Activated CD8-positive, alpha-beta T cell treated with anti-CD3 and anti-CD28 coated beads for 36 hours (primary cell): ENCODE data around the gene TEDC1. TPM values are rescaled to one million over a fixed set of nuclear protein-coding genes. Genes with fewer than 3 reads are reported as not detected.

Experiments
- ATAC-seq: fragments of 200-7000 bp; cut with Tn5 transposase; one replicate; pipeline ENCODE4 v1.10.0; 2021; ENCODE audit warnings: mild to moderate bottlenecking, moderate library complexity
- CTCF ChIA-PET: fragments of 350-600 bp; sonication (Branson Sonifier 250); formaldehyde crosslinking; loops from one replicate; lab custom pipeline; 2021; ENCODE audit warnings: antibody characterized with exemption; lab: Charles Lee
- POLR2A ChIA-PET: fragments of 350-600 bp; sonication (Branson Sonifier 250); formaldehyde crosslinking; loops from one replicate; lab custom pipeline; 2021; ENCODE audit warnings: antibody characterized with exemption; lab: Charles Lee
- DNase-seq: peaks from one replicate; pipeline ENCODE4 v3.0.0-alpha.2; 2020
- H3K27ac Mint-ChIP-seq: one replicate; pipeline ENCODE4 v1.8.0; 2021; ENCODE audit warnings: mild to moderate bottlenecking, mixed read lengths
- H3K27me3 Mint-ChIP-seq: one replicate; pipeline ENCODE4 v1.8.0; 2021; ENCODE audit warnings: mixed read lengths
- H3K36me3 Mint-ChIP-seq: one replicate; pipeline ENCODE4 v1.8.0; 2021; ENCODE audit warnings: low read depth, mixed read lengths
- H3K4me1 Mint-ChIP-seq: one replicate; pipeline ENCODE4 v1.8.0; 2021; ENCODE audit warnings: low read depth, mixed read lengths
- H3K4me3 Mint-ChIP-seq: one replicate; pipeline ENCODE4 v1.8.0; 2021; ENCODE audit warnings: mild to moderate bottlenecking, moderate library complexity, mixed read lengths
- H3K9me3 Mint-ChIP-seq: one replicate; pipeline ENCODE4 v1.8.0; 2021; ENCODE audit warnings: mixed read lengths
- intact Hi-C: fragments of 100-400 bp; cut with micrococcal nuclease; formaldehyde crosslinking; loops from one replicate; pipeline ENCODE4 v1.10.0; 2022
- total RNA-seq, 2 experiments: library from RNA; stranded (reverse); gene quantifications; one replicate each; pipeline ENCODE4 v1.2.3, GENCODE V29; 2021
- TF ChIP-seq, protein P1 (sequence below): fragments of 200-600 bp; IDR thresholded peaks from one replicate; pipeline ENCODE4 v1.8.0; 2022; ENCODE audit warnings: antibody characterized with exemption, mild to moderate bottlenecking

Gene TEDC1
- total RNA-seq, 2 experiments from 2014 or later, result 30.1 to 31.1 TPM

DNA sequence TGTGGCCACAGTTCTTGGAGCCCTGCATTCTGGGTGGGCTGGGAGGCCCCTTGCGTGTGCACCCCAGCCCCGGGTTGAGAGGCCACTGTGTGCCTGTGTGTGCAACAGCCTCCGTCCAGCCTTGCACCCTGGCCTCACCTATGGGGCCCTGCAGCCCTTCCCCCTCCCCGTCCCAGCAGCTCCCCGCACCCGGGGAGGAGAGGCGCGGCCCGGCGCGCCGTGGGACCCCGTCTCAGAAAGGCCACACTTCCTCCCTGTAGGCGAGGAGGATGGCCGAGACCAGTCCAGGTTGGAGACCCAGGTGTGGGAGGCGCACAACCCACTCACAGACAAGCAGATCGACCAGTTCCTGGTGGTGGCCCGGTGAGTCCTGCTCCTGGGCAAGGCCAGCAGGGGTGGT lies 33.0 kb upstream of the TEDC1 start:
- intact Hi-C loops, result no loop called here
- TF ChIP-seq, protein P1, sequence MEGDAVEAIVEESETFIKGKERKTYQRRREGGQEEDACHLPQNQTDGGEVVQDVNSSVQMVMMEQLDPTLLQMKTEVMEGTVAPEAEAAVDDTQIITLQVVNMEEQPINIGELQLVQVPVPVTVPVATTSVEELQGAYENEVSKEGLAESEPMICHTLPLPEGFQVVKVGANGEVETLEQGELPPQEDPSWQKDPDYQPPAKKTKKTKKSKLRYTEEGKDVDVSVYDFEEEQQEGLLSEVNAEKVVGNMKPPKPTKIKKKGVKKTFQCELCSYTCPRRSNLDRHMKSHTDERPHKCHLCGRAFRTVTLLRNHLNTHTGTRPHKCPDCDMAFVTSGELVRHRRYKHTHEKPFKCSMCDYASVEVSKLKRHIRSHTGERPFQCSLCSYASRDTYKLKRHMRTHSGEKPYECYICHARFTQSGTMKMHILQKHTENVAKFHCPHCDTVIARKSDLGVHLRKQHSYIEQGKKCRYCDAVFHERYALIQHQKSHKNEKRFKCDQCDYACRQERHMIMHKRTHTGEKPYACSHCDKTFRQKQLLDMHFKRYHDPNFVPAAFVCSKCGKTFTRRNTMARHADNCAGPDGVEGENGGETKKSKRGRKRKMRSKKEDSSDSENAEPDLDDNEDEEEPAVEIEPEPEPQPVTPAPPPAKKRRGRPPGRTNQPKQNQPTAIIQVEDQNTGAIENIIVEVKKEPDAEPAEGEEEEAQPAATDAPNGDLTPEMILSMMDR, result no peak
- no peak for ATAC-seq
- Mint-ChIP-seq H3K9me3 (no peaks in the 10 kb centered on the region), H3K4me3 (no peak overlapping the region), H3K36me3 (peaks cover 12% of the 10 kb centered on the region), H3K4me1 (peaks cover 2% of the 10 kb centered on the region), H3K27me3 (no peaks in the 10 kb centered on the region), H3K27ac (no peak overlapping the region)
- no peak for DNase-seq
- ChIA-PET CTCF (interaction anchor here (1.6 kb wide), 1 partner anchor 23 kb away, joined by 4 read pairs; no protein-coding TSS in a partner anchor), POLR2A (no interaction called here)

DNA sequence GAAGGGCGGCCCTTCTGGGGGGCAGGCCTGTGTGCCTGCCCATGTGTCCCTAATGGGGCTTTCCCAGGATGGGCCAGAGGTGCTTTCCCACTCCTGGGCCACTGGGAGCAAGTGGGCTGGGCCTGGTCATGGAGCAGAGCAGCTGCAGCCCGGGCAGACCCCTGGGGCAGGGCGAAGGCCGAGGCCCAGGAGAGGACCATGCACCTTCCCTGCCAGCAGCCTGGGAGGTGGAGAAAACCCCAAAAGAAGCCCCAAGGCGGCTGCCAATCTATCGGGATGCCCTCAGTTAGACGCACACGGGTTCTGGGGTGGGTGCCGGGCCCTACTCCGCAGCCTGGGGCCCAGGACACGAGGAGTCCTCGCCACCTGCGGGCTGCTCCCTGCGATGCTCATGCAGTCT lies 32.5 kb upstream of the TEDC1 start:
- H3K9me3 Mint-ChIP-seq, result no peaks in the 10 kb centered on the region
- intact Hi-C loops, result no loop called here
- H3K4me3 Mint-ChIP-seq, result no peak overlapping the region
- ChIA-PET CTCF (no interaction called here), POLR2A (no interaction called here)
- peaks cover 2% of the 10 kb centered on the region for H3K4me1 Mint-ChIP-seq
- H3K27me3 Mint-ChIP-seq, result no peaks in the 10 kb centered on the region
- no peak overlapping the region for H3K27ac Mint-ChIP-seq
- TF ChIP-seq, protein P1, result no peak
- ATAC-seq (no peak), DNase-seq (no peak)
- peaks cover 10% of the 10 kb centered on the region for H3K36me3 Mint-ChIP-seq

DNA sequence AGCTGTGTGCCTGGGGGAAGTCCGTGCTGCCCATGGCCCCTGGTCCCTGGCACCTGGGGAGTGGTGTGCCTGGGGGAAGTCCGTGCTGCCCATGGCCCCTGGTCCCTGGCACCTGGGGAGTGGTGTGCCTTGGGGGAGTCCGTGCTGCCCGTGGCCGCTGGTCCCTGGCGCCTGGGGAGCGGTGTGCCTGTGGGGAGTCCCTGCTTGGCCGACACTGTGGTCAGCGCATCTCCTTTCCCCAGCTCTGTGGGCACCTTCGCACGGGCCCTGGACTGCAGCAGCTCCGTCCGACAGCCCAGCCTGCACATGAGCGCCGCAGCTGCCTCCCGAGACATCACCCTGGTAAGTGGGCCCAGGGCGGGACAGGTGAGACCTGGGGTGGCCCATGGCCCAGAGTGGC lies 30.9 kb upstream of the TEDC1 start:
- Mint-ChIP-seq H3K27ac (no peak overlapping the region), H3K4me3 (no peak overlapping the region), H3K9me3 (no peaks in the 10 kb centered on the region), H3K36me3 (peaks cover 12% of the 10 kb centered on the region), H3K4me1 (no peaks in the 10 kb centered on the region), H3K27me3 (no peaks in the 10 kb centered on the region)
- ChIA-PET POLR2A (no interaction called here), CTCF (no interaction called here)
- DNase-seq, result no peak
- no peak for ATAC-seq
- intact Hi-C loops, result no loop called here
- TF ChIP-seq, protein P1, result no peak

DNA sequence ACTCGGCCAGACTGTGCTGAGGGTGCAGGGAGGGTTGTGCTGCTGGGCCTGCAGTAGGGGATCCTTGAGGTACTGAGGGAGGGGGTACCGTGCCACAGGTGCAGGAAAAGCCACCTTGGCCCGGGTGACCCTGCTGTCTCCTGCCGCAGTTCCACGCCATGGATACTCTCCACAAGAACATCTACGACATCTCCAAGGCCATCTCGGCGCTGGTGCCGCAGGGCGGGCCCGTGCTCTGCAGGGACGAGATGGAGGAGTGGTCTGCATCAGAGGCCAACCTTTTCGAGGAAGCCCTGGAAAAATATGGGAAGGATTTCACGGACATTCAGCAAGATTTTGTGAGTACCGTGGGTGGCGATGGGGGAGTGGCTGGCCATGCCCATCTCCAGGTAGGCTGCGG lies 30.4 kb upstream of the TEDC1 start:
- no peak for DNase-seq
- intact Hi-C loops, result no loop called here
- no peak overlapping the region for H3K4me3 Mint-ChIP-seq
- POLR2A ChIA-PET, result no interaction called here
- no peaks in the 10 kb centered on the region for H3K4me1 Mint-ChIP-seq
- no peak overlapping the region for H3K27ac Mint-ChIP-seq
- CTCF ChIA-PET, result no interaction called here
- no peaks in the 10 kb centered on the region for H3K9me3 Mint-ChIP-seq
- ATAC-seq, result no peak
- TF ChIP-seq, protein P1, result no peak
- H3K27me3 Mint-ChIP-seq, result no peaks in the 10 kb centered on the region
- peaks cover 8% of the 10 kb centered on the region for H3K36me3 Mint-ChIP-seq

DNA sequence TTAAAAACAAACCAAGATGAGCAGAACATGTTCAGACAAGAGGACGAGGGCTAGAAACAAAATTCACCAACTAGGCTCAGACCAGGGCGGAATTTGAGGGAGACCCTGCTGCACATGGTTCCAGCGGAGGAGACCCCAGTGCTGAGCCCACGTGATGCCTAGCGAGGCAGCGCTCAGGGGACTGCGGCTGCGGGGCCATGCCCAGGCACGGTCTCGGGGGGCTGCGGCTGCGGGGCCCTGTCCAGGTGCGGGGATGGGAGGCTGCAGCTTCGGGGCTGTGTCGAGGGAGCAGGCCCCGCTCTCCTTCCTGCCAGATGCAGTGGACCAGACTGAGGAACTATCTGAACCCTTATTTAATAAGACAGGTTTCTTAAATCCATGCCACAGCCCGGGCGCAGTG lies 29.1 kb upstream of the TEDC1 start:
- DNase-seq, result no peak
- TF ChIP-seq, protein P1, result no peak
- Mint-ChIP-seq H3K27ac (no peak overlapping the region), H3K36me3 (peaks cover 6% of the 10 kb centered on the region), H3K27me3 (no peaks in the 10 kb centered on the region), H3K9me3 (no peaks in the 10 kb centered on the region), H3K4me1 (no peaks in the 10 kb centered on the region), H3K4me3 (no peak overlapping the region)
- CTCF ChIA-PET, result no interaction called here
- ATAC-seq, result no peak
- POLR2A ChIA-PET, result interaction anchor here (1.0 kb wide), 1 partner anchor 39 kb away, joined by 3 read pairs; no protein-coding TSS in a partner anchor
- intact Hi-C loops, result no loop called here
